ENCODE data around the gene LRMDA.

LRMDA gene

DNA sequence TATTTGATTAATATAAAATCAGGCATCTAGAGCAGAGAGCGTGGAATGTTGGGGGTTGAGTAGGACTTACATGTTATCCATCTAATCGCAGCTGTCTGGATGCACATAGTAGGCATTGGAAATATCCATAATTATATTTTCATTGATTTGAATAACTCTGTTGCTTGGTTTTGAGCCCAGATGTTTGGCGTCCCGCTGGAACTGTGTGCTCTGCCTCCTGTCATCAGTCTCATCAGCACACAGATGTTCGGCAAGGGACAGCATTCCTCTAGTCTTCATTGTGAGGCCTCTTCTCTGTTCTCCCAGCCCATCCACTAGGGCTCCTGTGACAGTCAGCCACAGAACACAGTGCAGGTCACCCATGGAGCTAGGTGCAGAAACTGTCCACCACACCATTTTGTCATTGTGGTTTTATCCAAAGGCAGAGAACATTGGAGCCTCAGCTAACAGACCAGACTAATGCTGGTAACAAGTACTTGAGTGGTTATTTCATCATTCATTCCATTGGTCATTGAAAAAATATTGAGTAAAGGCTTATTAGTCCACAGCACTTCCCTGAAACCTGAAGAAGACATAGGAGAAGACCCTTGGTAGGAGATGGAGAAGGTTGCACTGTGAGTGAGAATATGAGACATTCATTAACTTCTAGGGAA, 927.4 kb downstream of the LRMDA start:
- in situ Hi-C loops (cut with MboI; ENCODE audit: low sequenced_read_pairs) = no loop called here

DNA sequence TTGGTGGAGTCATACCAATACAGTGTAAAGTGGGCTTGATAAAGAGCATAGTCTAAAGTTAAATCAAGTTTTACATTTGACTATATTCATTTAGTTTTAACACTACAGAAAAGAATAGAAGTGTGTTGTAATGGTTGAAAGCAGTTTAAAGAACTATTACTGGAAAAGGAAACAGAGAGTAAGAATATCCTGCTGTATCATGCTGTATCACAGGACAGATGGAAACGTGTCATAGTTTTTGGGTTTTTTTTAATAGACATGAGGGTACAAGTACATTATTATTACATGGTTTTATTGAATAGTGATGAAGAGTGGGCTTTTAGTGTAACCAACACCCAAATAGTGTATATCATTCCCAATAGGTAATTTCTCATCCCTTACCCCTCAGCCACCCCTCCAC, 944.3 kb downstream of the LRMDA start:
- in situ Hi-C loops (cut with MboI; ENCODE audit: low sequenced_read_pairs) = no loop called here

DNA sequence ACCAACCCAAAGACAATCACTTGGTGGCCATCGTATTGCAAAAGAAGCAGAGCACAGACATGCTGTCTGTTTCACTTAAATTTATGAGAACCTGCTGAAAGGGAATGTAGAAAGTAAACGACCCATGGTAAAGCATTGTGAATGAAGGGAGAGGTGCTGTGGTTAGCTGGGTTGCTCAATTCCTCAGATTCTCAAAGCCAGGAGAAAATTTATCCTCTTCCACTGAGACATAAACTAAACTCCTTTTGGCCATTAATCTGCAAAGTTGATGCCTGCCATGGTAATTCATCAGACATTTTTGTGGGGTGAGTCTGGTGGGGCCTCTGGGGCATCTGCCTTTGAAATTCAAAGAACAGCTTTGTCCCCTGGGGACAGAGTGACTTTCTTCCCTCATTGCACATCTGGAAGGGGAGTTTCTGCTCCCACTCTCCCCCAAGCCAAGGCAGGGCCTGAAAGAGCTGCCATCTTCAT, 951.0 kb downstream of the LRMDA start:
- in situ Hi-C loops (cut with MboI; ENCODE audit: low sequenced_read_pairs) = no loop called here

DNA sequence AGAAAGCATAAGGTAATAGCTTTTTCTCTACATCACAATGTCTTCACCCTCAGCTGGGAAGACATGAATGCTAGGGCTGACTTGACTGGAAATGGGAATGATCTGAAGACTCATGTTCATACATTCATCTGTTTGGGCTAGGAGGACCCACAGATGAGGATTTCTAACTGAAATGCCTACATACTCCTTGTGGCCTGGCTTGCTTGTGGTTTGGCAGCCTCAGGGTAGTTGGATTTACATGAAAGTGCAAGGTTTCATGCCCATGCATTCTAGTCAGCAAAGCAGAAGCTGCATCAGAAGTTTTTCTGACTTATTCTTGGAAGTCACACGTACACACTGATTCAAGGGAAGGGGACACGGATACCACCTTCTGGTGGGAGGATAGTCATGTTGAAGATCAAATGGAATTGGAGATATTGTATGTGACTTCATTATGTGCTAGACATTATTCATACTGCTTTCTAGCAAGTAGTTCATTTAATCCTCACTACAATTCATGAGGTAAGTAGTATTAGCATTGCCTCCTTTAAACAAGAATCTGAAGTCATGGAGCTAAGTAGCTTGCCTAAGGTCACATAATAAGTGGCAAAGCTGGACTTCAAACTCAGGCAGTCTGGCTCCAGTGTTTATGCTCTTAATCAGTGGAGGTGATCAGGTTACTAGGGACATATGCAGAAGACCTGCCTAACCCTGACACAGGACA, 957.0 kb downstream of the LRMDA start:
- in situ Hi-C loops (cut with MboI; ENCODE audit: low sequenced_read_pairs) = no loop called here

DNA sequence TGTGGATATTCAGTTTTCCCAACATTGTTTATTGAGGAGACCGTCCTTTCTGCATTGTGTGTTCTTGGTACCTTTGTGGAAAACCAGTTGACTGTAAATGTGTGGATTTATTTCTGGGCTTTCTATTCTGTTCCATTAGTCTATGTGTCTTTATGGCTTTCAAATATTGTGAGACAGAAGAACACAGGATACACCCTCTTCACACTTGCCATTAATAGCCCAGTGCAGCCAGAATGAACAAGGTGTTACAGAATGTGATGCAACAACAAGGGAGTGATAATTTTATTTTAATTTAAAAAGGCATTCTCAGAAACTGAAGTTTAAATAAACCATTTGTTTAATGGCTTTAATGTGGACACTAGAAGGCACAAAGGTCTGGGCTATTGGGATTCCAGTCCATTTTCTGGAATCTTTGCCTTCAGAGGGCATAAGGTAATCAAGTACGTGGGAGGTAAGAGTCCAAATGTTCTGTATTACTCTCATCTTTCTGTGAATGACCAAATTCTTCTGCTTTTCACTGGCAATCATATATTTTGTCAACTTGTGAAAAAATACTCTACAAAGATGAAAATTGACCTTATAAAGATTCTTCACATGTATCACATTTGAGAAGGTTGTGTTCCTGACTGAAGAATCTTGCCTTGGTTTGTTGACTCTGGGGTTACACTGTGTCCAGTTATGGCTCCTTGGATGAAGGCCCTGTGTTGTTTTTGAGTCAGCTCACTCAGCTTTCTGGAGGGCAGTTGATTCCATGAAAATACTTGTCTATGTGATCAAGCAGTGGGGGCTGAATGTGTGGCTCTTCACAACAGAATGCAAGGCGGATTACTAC, 962.7 kb downstream of the LRMDA start:
- in situ Hi-C loops (cut with MboI; ENCODE audit: low sequenced_read_pairs) = no loop called here

DNA sequence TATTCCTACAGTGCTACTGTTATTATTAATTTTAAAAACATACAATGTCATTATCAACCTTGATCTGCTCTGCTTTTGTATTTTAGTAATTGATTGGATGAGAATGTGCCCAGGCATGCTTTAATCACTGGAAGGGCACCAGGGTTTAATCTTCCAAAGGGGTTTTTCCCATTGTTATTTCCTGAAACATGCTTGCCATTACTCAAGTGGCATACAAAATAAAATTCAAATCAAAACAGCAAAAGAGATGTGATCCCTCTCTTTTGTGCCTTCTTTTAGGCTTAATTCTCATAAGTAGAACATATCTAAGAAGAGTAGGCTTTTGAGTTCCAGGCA, 963.3 kb downstream of the LRMDA start:
- in situ Hi-C loops (cut with MboI; ENCODE audit: low sequenced_read_pairs) = no loop called here

DNA sequence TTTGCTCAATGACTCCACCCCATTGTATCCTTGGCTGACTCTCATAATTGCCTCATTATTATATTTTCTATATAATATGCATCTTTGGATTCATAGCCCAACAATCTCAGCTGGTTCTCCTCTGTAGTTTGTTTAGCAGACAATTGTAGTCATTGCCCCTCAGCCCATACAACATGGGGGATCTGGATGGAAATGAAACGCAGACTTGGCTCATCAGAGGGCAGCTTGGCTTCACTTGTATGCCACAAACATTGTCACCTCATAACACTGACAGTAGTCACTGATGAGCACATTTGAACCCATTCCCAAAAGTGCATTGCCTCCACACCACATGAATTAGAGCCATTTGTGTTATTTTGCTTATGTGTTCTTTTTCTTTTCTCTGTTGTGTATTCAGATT, 963.8 kb downstream of the LRMDA start:
- in situ Hi-C loops (cut with MboI; ENCODE audit: low sequenced_read_pairs) = no loop called here

DNA sequence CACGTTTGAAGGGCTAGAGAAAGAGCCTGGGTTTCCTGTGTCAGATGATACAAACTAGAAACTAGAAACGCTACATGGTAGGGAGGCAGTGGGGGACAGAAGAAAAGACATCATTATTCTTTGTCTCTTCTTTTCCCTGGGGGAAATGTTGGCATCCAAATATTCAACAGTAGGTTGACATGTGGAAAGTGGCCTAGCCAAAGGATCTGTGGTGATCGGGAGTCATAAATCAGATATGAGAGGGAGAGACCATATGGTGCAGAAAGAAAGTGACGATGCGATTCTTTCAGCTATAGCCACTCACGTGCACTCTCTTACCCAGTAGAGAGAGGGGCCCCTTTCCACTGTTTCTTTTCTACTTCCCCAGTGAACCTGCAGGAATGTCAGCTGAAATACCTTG, 964.7 kb downstream of the LRMDA start:
- in situ Hi-C loops (cut with MboI; ENCODE audit: low sequenced_read_pairs) = no loop called here

DNA sequence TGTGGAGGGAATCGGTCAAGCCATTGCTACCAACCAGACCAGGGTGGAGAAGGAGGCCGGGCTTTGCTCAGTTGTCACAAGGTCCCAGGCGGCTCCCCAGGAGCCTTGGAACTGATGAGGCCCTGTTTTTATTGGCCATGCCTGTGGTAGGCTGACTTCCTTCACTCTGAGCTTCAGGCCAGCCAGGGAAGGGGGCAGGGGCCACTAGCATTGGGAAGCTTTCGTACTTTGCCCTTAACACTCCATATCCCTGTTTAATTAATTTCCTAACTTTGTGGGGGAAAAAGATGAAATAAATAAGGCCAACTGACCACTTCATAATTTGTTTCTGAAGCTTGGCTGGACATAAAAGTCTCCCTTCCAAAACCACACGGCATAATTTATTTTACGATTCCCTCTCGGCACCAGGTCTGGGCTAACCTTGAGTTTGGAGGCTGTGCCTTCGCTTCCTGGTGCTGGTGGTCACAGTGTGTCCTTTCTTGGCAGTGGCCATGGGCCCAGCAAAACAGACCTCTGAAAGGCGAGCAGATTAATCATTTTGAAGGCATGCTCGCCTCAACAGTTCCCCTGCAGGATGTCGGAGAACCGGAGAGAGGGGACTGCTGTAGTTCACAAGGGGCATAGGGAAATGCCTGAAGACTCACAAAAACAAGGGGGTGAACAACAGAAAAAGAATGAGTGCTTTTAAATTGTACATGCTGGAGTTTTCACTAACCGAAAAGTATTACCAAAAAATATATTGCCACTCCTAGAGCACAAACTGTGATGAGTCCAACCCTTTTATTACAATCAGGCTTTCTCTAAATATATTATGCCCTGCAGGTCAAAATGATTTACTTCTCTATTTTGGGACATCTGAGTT, 966.0 kb downstream of the LRMDA start:
- in situ Hi-C loops (cut with MboI; ENCODE audit: low sequenced_read_pairs) = no loop called here

DNA sequence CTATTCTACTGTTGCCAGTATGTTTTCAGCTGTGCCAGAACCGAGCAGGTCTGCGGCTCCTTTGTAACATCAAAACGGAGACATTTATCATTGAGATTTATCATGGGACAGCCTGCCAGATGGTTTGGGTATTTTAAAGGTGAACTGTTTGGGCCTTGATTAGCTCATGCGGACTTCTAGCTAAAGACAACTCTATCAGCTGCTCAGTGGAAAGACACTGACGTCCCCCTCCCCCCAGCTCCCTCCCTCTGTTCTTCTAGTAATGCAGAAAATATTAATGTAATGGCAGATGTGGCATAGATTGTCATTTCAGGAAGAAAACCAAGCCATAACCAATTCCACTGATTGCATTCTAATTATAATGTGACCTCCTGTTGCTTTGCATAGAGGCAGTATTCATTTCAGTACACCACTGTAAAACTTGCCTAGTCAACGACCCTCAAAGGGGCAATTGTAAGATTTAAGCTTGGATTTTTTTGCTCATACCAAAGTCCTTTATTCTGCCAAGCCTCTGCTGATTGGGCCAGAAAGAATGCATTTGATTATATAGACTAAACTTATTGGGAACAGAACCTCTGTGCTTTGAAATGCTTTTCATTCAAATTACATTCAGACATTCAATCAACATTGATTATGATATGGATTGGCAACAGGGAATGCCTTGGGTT, 966.8 kb downstream of the LRMDA start:
- in situ Hi-C loops (cut with MboI; ENCODE audit: low sequenced_read_pairs) = no loop called here

DNA sequence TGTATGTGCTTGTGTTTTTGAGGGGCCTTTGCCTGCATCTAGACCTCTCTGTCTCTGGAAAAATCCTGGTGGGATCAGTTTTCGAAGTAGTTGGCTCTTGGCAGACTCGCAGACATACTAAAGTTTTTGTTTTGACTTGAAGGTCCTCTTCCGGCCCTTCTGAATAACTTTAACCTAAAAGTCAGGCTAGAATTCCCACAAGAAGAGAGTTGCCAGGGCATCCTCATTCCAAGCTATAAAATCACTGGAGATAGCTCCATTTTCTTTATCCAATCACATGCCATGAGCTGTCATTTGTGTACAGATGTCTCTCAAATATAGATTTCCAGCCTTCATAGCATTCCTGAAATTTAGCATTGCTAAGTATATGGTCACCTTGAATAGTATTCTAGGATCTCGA, 967.8 kb downstream of the LRMDA start:
- in situ Hi-C loops (cut with MboI; ENCODE audit: low sequenced_read_pairs) = no loop called here

DNA sequence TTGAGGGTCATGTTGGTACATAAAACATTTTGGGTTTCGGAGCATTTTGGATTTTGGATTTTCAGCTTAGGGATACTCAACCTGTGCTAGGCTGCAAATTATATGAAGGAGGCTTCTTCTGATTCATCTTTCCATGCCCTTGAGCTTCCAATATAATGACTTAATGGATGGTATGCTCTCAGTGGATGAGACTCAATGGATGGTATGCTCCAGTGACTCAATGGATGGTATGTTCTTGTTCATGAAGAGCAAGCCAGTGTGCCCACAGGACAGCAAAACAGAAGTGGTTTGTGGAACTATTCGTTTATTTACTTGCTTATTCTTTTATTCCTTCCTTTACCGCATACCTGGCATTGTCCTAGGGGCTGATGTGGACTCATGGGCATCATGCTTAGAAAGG, 969.6 kb downstream of the LRMDA start:
- in situ Hi-C loops (cut with MboI; ENCODE audit: low sequenced_read_pairs) = no loop called here

DNA sequence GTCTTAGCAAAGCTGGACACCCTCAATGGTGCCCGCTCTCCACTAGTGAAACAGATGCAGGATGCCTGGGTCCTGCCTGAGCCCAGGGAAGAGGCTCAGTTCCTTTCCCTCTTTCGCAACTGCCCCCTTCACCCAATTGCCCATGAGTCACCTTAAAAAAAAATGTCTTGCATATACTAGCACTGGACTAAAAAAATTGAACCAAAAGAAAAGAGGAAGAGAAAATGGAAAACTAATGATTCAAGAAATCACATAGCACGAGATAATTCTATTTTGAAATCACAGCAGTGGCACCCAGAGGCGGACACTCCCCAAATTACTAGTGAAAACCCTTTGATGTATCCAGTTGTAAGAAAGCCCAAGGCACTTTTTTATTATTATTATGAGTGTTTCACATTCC, 972.5 kb downstream of the LRMDA start:
- in situ Hi-C loops (cut with MboI; ENCODE audit: low sequenced_read_pairs) = no loop called here

DNA sequence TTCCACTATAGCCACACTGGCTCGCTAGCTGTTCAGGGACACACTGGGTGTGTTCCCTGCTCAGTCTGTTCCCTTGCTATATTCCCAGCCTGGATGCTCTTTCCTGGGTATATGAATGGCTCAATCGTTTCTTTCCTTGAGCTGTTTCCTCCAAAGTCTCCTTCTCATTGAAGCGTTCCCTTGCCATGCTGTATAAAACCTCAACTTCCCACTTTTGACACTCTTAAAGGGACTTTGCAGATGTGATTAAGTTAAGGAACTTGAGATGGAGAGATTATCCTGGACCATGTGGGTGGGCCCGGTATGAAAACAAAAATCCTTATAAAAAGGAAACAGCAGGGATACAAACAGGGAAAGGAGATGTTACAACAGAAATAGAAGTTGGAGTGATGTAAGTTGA, 973.1 kb downstream of the LRMDA start:
- in situ Hi-C loops (cut with MboI; ENCODE audit: low sequenced_read_pairs) = no loop called here

DNA sequence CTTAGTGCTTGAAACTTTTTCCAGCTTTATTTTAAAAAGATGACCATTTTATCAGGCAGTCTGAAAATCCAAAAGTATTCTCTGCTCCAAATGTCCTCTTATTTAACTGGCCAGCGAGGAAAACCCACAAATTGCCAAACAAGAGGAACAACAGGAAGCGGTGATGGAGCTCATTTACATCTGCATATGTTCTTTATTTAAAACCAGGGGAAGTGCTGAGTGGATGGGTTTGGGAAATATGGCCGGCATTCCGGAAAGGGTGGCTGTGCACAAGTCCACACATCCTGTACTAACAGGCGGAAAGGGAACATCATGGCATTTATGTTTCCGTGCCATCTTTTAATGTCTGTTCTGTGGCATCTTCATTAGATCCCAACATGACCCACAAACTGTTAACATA, 974.5 kb downstream of the LRMDA start:
- in situ Hi-C loops (cut with MboI; ENCODE audit: low sequenced_read_pairs) = no loop called here

DNA sequence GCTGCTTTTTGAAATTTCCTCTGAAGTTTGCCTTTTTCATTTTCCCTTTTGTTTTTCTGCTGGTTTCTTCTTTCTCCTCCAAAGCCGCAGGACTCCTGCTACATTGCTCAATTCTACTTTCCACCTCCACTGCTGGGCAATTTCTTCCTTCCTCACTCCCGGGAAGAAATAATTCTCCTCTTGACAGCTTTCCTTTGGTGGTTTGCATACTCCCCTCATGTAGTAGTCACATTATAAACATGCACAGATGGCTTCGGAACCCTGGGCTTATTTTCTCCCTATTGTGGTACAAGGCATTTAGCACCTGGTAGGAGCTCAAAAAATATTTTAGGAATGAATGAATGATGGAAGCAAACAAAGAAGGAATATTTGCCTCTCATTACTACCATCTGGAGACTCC, 977.2 kb downstream of the LRMDA start:
- in situ Hi-C loops (cut with MboI; ENCODE audit: low sequenced_read_pairs) = no loop called here

DNA sequence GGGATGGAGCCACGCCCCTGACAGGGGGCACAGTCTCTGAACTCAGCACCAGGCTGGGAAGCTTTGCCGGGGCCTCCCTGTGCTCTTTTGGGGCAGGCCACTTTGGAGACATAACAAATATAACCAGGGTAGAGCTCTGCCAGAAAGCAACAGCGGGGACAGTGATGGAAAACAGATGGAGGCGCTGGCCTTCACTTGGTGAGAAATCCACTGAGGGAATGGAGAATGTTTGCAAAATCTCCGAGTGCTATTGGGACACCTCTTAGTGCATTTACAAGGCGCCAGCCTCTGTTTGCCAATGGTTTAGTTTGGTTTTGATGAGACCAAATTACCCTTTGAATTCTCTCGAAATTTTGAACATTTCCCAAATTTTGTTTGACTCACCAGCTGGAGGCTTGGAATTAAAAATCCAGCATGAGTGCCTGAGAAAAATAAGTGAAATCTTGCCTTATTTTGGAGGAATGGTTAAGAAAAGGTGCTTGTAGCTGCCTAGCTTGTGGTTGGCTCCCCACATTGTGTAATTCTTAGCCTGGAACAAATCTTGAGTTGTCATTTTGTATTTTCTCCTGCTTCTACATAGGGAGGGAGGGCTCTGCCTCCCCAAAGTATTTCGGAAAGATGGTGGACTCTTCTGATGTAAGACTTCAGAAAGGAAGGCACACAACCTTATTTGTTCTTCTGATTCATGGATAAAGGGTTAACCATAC, 980.5 kb downstream of the LRMDA start:
- in situ Hi-C loops (cut with MboI; ENCODE audit: low sequenced_read_pairs) = no loop called here

DNA sequence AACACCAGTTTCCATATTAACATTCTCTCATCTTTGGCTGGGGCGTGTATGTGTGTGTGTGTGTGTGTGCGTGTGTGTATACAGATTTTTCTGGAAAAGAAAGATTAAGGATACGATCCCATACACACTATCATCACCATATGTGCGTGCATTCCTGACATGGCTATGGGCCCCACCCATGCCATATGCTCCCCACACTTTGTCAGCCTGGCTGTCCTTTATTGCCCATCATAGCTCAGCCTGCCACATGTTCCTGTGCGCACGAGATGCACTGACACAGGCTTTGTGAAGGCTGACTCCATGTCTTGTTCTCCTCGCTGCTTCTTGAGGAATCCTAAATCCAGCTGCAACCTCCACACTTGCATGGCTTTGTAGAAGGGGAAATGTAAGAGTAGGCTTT, 984.1 kb downstream of the LRMDA start:
- in situ Hi-C loops (cut with MboI; ENCODE audit: low sequenced_read_pairs) = no loop called here

DNA sequence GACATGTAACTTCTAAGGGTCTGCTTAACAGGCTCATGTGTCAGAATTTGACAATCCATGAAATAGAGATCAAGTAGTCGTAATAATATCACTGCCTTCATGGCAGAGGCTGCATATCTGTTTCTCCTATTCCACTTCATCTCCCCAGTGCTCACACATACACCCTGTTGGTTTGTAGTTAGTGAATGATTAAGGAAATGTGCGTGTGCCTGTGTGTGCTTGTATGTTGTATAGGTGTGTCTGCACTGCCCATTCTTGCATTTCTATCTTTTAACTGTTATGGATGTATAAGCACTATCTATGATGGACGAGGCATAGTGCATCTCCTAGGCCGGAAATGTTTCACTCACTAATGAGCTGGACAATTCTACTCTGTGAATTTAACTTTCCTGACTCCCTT, 985.2 kb downstream of the LRMDA start:
- in situ Hi-C loops (cut with MboI; ENCODE audit: low sequenced_read_pairs) = no loop called here

DNA sequence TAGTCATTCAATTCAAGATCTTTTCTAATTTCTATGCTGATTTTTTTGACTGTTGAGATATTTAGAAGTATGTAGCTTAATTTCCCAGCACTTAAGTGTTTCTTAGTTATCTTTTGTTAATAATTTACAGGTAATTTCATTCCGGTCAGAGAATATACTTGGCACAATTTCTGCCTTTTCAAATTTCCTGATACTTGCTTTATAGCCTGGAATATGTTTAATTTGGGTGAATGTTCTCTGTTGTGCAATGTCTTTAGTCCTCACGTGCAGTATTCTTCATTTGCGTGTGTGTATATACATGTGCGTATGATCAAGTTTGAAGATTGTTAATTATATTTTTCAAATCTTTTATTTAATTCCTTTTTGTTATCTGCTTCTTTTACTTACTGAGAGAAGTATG, 989.3 kb downstream of the LRMDA start:
- in situ Hi-C loops (cut with MboI; ENCODE audit: low sequenced_read_pairs) = no loop called here

Data from HL-60/S4 treated with retinoic acid at 250 ng/mL for 4 days and 3 days (cell line).